ENCODE results near the gene HOOK1.

Gene HOOK1

GRCh38 chr1:59877108-59877682 is 62.4 kb downstream of the HOOK1 start:
- peaks cover 7% of the 10 kb centered on the region for H3K36me3 Mint-ChIP-seq (ENCODE audit: low read depth)
- H3K9me3 Mint-ChIP-seq: peaks cover 6% of the 10 kb centered on the region
- no peak for TF ChIP-seq CTCF (IDR thresholded peaks at IDR 0.05; ENCODE audit: unreplicated experiment in 3 of 3)
- no peaks in the 10 kb centered on the region for H3K27me3 Mint-ChIP-seq (ENCODE audit: low read depth)
- H3K4me3 Mint-ChIP-seq: no peak overlapping the region
- H3K27ac Mint-ChIP-seq: no peak overlapping the region
- no peaks in the 10 kb centered on the region for H3K4me1 Mint-ChIP-seq

- Mint-ChIP-seq H3K27ac (no peak overlapping the region), H3K27me3 (ENCODE audit: low read depth) (no peaks in the 10 kb centered on the region), H3K4me3 (no peak overlapping the region), H3K9me3 (peaks cover 6% of the 10 kb centered on the region), H3K4me1 (no peaks in the 10 kb centered on the region), H3K36me3 (ENCODE audit: low read depth) (peaks cover 7% of the 10 kb centered on the region)
- TF ChIP-seq CTCF (IDR thresholded peaks at IDR 0.05; ENCODE audit: unreplicated experiment in 3 of 3): no peak
Measured at GRCh38 chr1:59878370-59878769, 63.6 kb downstream of the HOOK1 start.

DNA sequence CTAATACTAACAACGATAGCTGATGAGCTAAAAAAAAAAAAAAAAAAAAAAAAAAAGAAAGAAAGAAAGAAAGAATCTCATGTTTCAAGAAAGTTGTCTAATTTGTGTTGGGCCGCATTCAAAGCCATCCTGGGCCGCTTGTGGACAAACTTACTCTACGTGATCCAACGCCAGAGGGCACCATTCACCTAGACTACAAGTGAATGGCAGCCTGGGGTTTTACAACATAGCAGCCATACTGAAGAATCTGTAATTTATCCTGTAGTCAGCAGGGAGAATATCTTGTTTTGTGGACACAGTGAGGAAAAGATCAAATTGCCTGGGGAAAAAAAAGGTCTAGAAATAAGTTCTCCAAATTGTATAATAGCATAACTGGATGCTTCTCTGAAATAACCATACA is 64.8 kb downstream of the HOOK1 start:
- Mint-ChIP-seq H3K4me1 (no peaks in the 10 kb centered on the region), H3K9me3 (peaks cover 6% of the 10 kb centered on the region), H3K27me3 (ENCODE audit: low read depth) (no peaks in the 10 kb centered on the region), H3K4me3 (no peak overlapping the region), H3K27ac (no peak overlapping the region), H3K36me3 (ENCODE audit: low read depth) (peaks cover 7% of the 10 kb centered on the region)
- peak; percentile 55 to 62 (median 55) for TF ChIP-seq CTCF (IDR thresholded peaks at IDR 0.05; ENCODE audit: unreplicated experiment in 3 of 3)

- no peak overlapping the region for H3K27ac Mint-ChIP-seq
- TF ChIP-seq CTCF (IDR thresholded peaks at IDR 0.05; ENCODE audit: unreplicated experiment in 3 of 3): no peak
- peaks cover 6% of the 10 kb centered on the region for H3K9me3 Mint-ChIP-seq
- H3K27me3 Mint-ChIP-seq (ENCODE audit: low read depth): no peaks in the 10 kb centered on the region
- no peak overlapping the region for H3K4me3 Mint-ChIP-seq
- H3K36me3 Mint-ChIP-seq (ENCODE audit: low read depth): peaks cover 7% of the 10 kb centered on the region
- H3K4me1 Mint-ChIP-seq: no peaks in the 10 kb centered on the region
Measured at GRCh38 chr1:59879996-59880505, 65.3 kb downstream of the HOOK1 start.

DNA sequence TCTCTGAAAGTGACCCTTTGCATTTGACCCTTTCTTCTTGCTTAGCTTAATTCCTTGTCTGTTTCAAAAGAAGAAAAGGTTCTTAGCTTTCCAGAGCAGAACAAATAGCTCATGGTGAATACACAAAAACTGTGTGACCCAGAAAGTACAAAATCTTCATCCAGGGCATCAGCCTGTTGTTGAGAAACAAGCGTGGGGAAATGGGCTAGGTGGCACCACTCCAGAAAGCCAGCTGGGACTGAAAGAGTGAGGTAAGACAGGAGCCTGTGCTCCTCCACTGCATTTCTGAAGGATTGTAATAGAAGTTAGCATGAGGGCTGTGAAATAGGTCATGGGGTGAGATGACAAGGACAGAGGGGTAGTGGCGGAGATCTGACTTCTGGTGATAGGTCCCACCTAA is 66.0 kb downstream of the HOOK1 start:
- H3K27me3 Mint-ChIP-seq (ENCODE audit: low read depth): no peaks in the 10 kb centered on the region
- H3K9me3 Mint-ChIP-seq: peaks cover 6% of the 10 kb centered on the region
- H3K27ac Mint-ChIP-seq: no peak overlapping the region
- peaks cover 7% of the 10 kb centered on the region for H3K36me3 Mint-ChIP-seq (ENCODE audit: low read depth)
- peaks cover 2% of the 10 kb centered on the region for H3K4me1 Mint-ChIP-seq
- TF ChIP-seq CTCF (IDR thresholded peaks at IDR 0.05; ENCODE audit: unreplicated experiment in 3 of 3): no peak
- H3K4me3 Mint-ChIP-seq: no peak overlapping the region

GRCh38 chr1:59885160-59885832 is 70.5 kb downstream of the HOOK1 start:
- no peak for TF ChIP-seq CTCF (IDR thresholded peaks at IDR 0.05; ENCODE audit: unreplicated experiment in 3 of 3)
- H3K4me3 Mint-ChIP-seq: no peak overlapping the region
- H3K27me3 Mint-ChIP-seq (ENCODE audit: low read depth): no peaks in the 10 kb centered on the region
- no peak overlapping the region for H3K27ac Mint-ChIP-seq
- H3K36me3 Mint-ChIP-seq (ENCODE audit: low read depth): peaks cover 11% of the 10 kb centered on the region
- peaks cover 22% of the 10 kb centered on the region for H3K9me3 Mint-ChIP-seq
- H3K4me1 Mint-ChIP-seq: peaks cover 6% of the 10 kb centered on the region
